Ovary (tissue), 9 donors: ENCODE measurements around the gene MKRN2. TPM values are rescaled to one million over a fixed set of nuclear protein-coding genes. Genes with fewer than 3 reads are reported as not detected.

Experiments used
- DNase-seq, 5 donors: peaks; one replicate each; pipeline ENCODE4 v3.0.0-alpha.2; 2019 to 2020
- H3K27ac ChIP-seq, 2 donors: fragments of 200-600 bp; one replicate each; pipeline versions ENCODE4 v1.5.1 to v1.8.0; 2019 to 2022
- H3K27me3 ChIP-seq: fragments of 200-600 bp; one replicate; pipeline ENCODE4 v1.8.0; 2022
- H3K36me3 ChIP-seq: fragments of 200-600 bp; sonication (generic); one replicate; pipeline ENCODE4 v1.5.1; 2019
- H3K4me1 ChIP-seq: one replicate; pipeline ENCODE4 v1.8.1; 2013; ENCODE audit warnings: mild to moderate bottlenecking, moderate library complexity; ENCODE audit not compliant: insufficient read depth
- H3K4me3 ChIP-seq: fragments of 200-600 bp; sonication (generic); one replicate; pipeline ENCODE4 v1.5.1; 2017
- H3K9me3 ChIP-seq, 2 donors: fragments of 200-600 bp in 1 of 2; sonication (generic) in 1 of 2; one replicate each; pipeline versions ENCODE4 v1.5.1 to v1.8.1; 2013 to 2019; ENCODE audit warnings: mild to moderate bottlenecking in 1 of 2, moderate library complexity in 1 of 2
- EP300 ChIP-seq: sonication (generic); formaldehyde crosslinking; IDR thresholded peaks from one replicate; pipeline ENCODE4 v1.6.1; 2017; ENCODE audit warnings: antibody characterized with exemption
- POLR2A ChIP-seq: fragments of 450-650 bp; IDR thresholded peaks from one replicate; pipeline ENCODE4 v1.6.1; 2017; ENCODE audit warnings: antibody characterized with exemption, mild to moderate bottlenecking, moderate library complexity
- WGBS, 3 donors: extraction: QIAGEN DNeasy Blood & Tissue Kit in 1 of 3; methylation state at CpG; one replicate each; pipeline versions ENCODE4 v1.1.5 to v1.1.7; 2013 to 2017; 5-methylcytosine and 5-hydroxymethylcytosine counted together
- intact Hi-C, 4 donors: fragments of 100-400 bp; cut with DNase I; formaldehyde crosslinking; loops; one replicate each; pipeline versions ENCODE4 v1.11.0 to v1.15.1; 2022 to 2023
- polyA plus RNA-seq, 2 donors: library from polyadenylated mRNA; stranded (reverse); fragments of 200-250 nt in 1 of 2; fragments of 350-450 nt in 1 of 2; fragmentation: Illumina TruSeq in 1 of 2; extraction: RNeasy Lipid Tissue Mini Kit (QIAGEN cat#74804) in 1 of 2; gene quantifications; one replicate each; pipeline ENCODE4 v1.2.3, GENCODE V29; 2013 to 2014
- small RNA-seq: library from RNA; depleted of rRNA; stranded (forward); fragments of <200 nt; gene quantifications from one replicate; pipeline ENCODE3, GENCODE V24; 2016
- total RNA-seq, 7 donors: library from RNA; depleted of rRNA in 2 of 7; stranded (reverse); fragments of >200 nt in 2 of 7; fragmentation: NEBNext Ultra II Directional in 3 of 7; extraction: Animal tissue kit (Norgen Biotek cat#: 25700) in 3 of 7; gene quantifications; one replicate each; pipeline versions ENCODE4 v1.1.0 to v1.2.4, GENCODE V29; 2016 to 2023
- TF ChIP-seq, protein P1 (sequence below), 3 donors: fragments of 450-650 bp in 2 of 3; fragments of 200-600 bp in 1 of 3; IDR thresholded peaks; one replicate each; pipeline versions ENCODE4 v1.5.1 to v1.8.0; 2016 to 2022; ENCODE audit warnings: antibody characterized with exemption in 3 of 3, mild to moderate bottlenecking in 1 of 3
- donor health status: DM: no; HTN: no; CAD: no; lungs with moderate emphysema.
- donor health status: DM: no; HTN: no; CAD: no.
- donor health status: Bipolar disorder and iron deficiency.
- donor health status: DM: yes; HTN: yes; CAD: no.
- donor health status: DM: no; HTN: no; CAD: no.
- donor health status: DM: yes; HTN: yes; CAD: no.

The MKRN2 gene
- total and polyA plus RNA-seq, 9 donors, result 23.8 to 42.3 (median 28.8) TPM

DNA sequence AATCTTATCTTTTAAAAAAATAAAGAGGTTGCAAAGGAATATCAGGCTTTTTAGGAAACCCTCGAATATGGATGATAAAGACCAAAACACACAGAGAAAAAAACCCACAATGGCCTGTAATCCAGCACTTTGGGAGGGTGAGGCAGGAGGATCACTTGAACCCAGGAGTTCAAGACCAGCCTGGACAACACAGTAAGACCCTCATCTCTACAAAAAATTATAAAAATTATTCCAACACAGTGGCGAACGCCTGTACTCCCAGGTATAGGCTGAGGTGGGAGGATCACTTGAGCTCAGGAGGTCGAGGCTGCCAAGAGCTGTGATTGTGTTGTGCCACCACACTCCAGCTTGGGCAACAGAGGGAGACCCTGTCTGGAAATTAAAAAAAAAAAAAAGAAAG is 76.2 kb downstream of the MKRN2 start:
- no peak for DNase-seq
- intact Hi-C loops, result no loop called here
- H3K27me3 ChIP-seq, result no peaks in the 10 kb centered on the region
- H3K36me3 ChIP-seq, result no peaks in the 10 kb centered on the region
- H3K4me1 ChIP-seq, result peaks cover 21% of the 10 kb centered on the region
- no peak overlapping the region for H3K4me3 ChIP-seq
- TF ChIP-seq EP300 (no peak), POLR2A (no peak)
- TF ChIP-seq, protein P1, sequence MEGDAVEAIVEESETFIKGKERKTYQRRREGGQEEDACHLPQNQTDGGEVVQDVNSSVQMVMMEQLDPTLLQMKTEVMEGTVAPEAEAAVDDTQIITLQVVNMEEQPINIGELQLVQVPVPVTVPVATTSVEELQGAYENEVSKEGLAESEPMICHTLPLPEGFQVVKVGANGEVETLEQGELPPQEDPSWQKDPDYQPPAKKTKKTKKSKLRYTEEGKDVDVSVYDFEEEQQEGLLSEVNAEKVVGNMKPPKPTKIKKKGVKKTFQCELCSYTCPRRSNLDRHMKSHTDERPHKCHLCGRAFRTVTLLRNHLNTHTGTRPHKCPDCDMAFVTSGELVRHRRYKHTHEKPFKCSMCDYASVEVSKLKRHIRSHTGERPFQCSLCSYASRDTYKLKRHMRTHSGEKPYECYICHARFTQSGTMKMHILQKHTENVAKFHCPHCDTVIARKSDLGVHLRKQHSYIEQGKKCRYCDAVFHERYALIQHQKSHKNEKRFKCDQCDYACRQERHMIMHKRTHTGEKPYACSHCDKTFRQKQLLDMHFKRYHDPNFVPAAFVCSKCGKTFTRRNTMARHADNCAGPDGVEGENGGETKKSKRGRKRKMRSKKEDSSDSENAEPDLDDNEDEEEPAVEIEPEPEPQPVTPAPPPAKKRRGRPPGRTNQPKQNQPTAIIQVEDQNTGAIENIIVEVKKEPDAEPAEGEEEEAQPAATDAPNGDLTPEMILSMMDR (IDR thresholded peaks at IDR 0.05), result no peak
- H3K27ac ChIP-seq, result no peak overlapping the region
- H3K9me3 ChIP-seq, result no peaks in the 10 kb centered on the region
- 76 to 87% (median 80%) methylated on average over 4 of the region's 4 CpGs for WGBS, 3 donors

Small RNA genes within 50 kb of the gene (small RNA-seq; reads per million reads assigned to genes)
- gene RF00017 (not detected), gene RNA5SP123 (not detected), gene RNU6-377P (not detected)

Other genes starting within 250 kb of the MKRN2 start
- 10 to 100 TPM; 18.1 to 27.4 (median 23.5) TPM for gene TSEN2, start 72.6 kb upstream of the MKRN2 start, total RNA-seq
- 10 to 100 TPM; 13.2 to 17.2 TPM for gene TSEN2, start 72.6 kb upstream of the MKRN2 start, polyA plus RNA-seq
- 1 to 10 TPM in 1 of 7 donors, under 1 TPM in 1, not detected in 5; 0.27 to 1.1 TPM for gene MKRN2OS, start 11.6 kb upstream of the MKRN2 start, total RNA-seq
- not detected for gene MKRN2OS, start 11.6 kb upstream of the MKRN2 start, polyA plus RNA-seq
- 100 to 1,000 TPM in 2 of 7 donors, 10 to 100 TPM in 5; 75.0 to 106 (median 78.8) TPM for gene RAF1, start 107.0 kb downstream of the MKRN2 start, total RNA-seq
- 10 to 100 TPM; 62.1 to 82.1 TPM for gene RAF1, start 107.0 kb downstream of the MKRN2 start, polyA plus RNA-seq
- under 1 TPM in 1 of 7 donors, not detected in 6; 0.80 TPM for gene TMEM40, start 202.2 kb downstream of the MKRN2 start, total RNA-seq
- gene TMEM40, start 202.2 kb downstream of the MKRN2 start, polyA plus RNA-seq, result under 1 TPM; 0.11 to 0.20 TPM
- gene CAND2, start 239.6 kb downstream of the MKRN2 start, total RNA-seq, result 10 to 100 TPM; 11.4 to 25.1 (median 17.6) TPM
- gene CAND2, start 239.6 kb downstream of the MKRN2 start, polyA plus RNA-seq, result 1 to 10 TPM; 3.5 to 6.3 TPM